Measurements from ENCODE around the gene WDR46.

DNA sequence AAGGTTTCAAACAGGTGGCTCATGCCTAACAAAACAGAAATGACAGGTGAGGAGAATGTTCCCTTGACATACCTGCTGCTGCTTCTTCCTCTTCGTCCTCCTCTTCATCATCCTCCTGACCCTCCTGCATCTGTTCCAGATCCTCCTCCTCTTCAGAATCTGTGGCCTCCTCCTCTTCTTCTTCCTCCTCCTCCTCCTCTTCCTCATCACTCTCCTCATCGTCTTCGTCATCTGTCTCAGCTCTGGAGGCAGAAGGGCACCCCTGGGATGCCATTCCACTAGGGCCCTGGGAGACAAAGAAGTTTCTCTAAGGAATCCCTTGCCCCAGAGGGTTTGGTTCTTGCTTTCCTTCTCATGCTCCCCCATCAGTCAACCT, 30.9 kb upstream of the WDR46 start:
- TF ChIP-seq GABPA (IDR thresholded peaks at IDR 0.05; ENCODE audit: low read depth), result no peak
- TF ChIP-seq, protein P1, sequence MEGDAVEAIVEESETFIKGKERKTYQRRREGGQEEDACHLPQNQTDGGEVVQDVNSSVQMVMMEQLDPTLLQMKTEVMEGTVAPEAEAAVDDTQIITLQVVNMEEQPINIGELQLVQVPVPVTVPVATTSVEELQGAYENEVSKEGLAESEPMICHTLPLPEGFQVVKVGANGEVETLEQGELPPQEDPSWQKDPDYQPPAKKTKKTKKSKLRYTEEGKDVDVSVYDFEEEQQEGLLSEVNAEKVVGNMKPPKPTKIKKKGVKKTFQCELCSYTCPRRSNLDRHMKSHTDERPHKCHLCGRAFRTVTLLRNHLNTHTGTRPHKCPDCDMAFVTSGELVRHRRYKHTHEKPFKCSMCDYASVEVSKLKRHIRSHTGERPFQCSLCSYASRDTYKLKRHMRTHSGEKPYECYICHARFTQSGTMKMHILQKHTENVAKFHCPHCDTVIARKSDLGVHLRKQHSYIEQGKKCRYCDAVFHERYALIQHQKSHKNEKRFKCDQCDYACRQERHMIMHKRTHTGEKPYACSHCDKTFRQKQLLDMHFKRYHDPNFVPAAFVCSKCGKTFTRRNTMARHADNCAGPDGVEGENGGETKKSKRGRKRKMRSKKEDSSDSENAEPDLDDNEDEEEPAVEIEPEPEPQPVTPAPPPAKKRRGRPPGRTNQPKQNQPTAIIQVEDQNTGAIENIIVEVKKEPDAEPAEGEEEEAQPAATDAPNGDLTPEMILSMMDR (IDR thresholded peaks at IDR 0.05; ENCODE audit: insufficient read depth, low read length), result no peak

Data from HL-60 (cell line).